Skeletal muscle tissue (tissue), 4 donors: ENCODE data around the gene NRXN3. TPM values are rescaled to one million over a fixed set of nuclear protein-coding genes. Genes with fewer than 3 reads are reported as not detected.

Experiments used
- H3K27ac ChIP-seq: one replicate; pipeline ENCODE4 v1.7.0; 2013; ENCODE audit warnings: mild to moderate bottlenecking, low read depth, low read length, inconsistent platforms
- H3K27me3 ChIP-seq, 3 donors: one replicate each; pipeline ENCODE4 v1.7.0; 2013; ENCODE audit warnings: low read length in 3 of 3; ENCODE audit not compliant: control insufficient read depth in 3 of 3, insufficient read depth in 3 of 3
- H3K36me3 ChIP-seq, 3 donors: one replicate each; pipeline ENCODE4 v1.7.0; 2013; ENCODE audit warnings: low read length in 3 of 3; ENCODE audit not compliant: control insufficient read depth in 3 of 3, insufficient read depth in 3 of 3
- H3K4me1 ChIP-seq, 3 donors: one replicate each; pipeline ENCODE4 v1.7.0; 2013; ENCODE audit warnings: low read length in 3 of 3, mild to moderate bottlenecking in 3 of 3; ENCODE audit not compliant: control insufficient read depth in 3 of 3, insufficient read depth in 3 of 3
- H3K4me3 ChIP-seq, 3 donors: one replicate each; pipeline ENCODE4 v1.7.0; 2013; ENCODE audit warnings: low read length in 3 of 3
- H3K9ac ChIP-seq, 3 donors: one replicate each; pipeline ENCODE4 v1.7.0; 2013; ENCODE audit warnings: low read length in 3 of 3, mild to moderate bottlenecking in 3 of 3, moderate library complexity in 2 of 3, low read depth in 1 of 3
- H3K9me3 ChIP-seq, 3 donors: one replicate each; pipeline ENCODE4 v1.7.0; 2013; ENCODE audit warnings: low read length in 3 of 3; ENCODE audit not compliant: control insufficient read depth in 3 of 3
- total RNA-seq: library from RNA; depleted of rRNA; stranded (reverse); fragments of >200 nt; gene quantifications from one replicate; pipeline ENCODE4 v1.2.3, GENCODE V29; 2014
- donor health status: Osteomylitis.

Gene NRXN3
- total RNA-seq, 1 donor from 2014 or later = 0.52 TPM

- Histone ChIP-seq H3K9ac (no peak overlapping the region), H3K36me3 (no peaks in the 10 kb centered on the region), H3K27ac (no peak overlapping the region), H3K9me3 (no peaks in the 10 kb centered on the region), H3K4me1 (no peaks in the 10 kb centered on the region), H3K4me3 (no peak overlapping the region), H3K27me3 (no peaks in the 10 kb centered on the region)
These were observed 1154.9 kb downstream of the NRXN3 start for GRCh38 chr14:79325071-79325470.

- H3K27ac ChIP-seq = no peak overlapping the region
- no peaks in the 10 kb centered on the region for H3K27me3 ChIP-seq
- no peaks in the 10 kb centered on the region for H3K4me1 ChIP-seq
- no peaks in the 10 kb centered on the region for H3K9me3 ChIP-seq
- no peak overlapping the region for H3K4me3 ChIP-seq
- no peaks in the 10 kb centered on the region for H3K36me3 ChIP-seq
- H3K9ac ChIP-seq = no peak overlapping the region
These were observed 1155.4 kb downstream of the NRXN3 start for GRCh38 chr14:79325557-79325956.

- Histone ChIP-seq H3K36me3 (no peaks in the 10 kb centered on the region), H3K4me3 (no peak overlapping the region), H3K27ac (no peak overlapping the region), H3K9ac (no peak overlapping the region), H3K9me3 (no peaks in the 10 kb centered on the region), H3K4me1 (no peaks in the 10 kb centered on the region), H3K27me3 (no peaks in the 10 kb centered on the region)
These were observed 1158.7 kb downstream of the NRXN3 start for GRCh38 chr14:79328863-79329262.

GRCh38 chr14:79331830-79332229 lies 1161.7 kb downstream of the NRXN3 start:
- no peak overlapping the region for H3K4me3 ChIP-seq
- H3K27me3 ChIP-seq = no peaks in the 10 kb centered on the region
- no peaks in the 10 kb centered on the region for H3K4me1 ChIP-seq
- no peak overlapping the region for H3K27ac ChIP-seq
- no peaks in the 10 kb centered on the region for H3K9me3 ChIP-seq
- no peak overlapping the region for H3K9ac ChIP-seq
- no peaks in the 10 kb centered on the region for H3K36me3 ChIP-seq

- Histone ChIP-seq H3K9ac (no peak overlapping the region), H3K36me3 (no peaks in the 10 kb centered on the region), H3K4me3 (no peak overlapping the region), H3K4me1 (no peaks in the 10 kb centered on the region), H3K9me3 (no peaks in the 10 kb centered on the region), H3K27ac (no peak overlapping the region), H3K27me3 (no peaks in the 10 kb centered on the region)
These were observed 1162.5 kb downstream of the NRXN3 start for GRCh38 chr14:79332504-79333197.

- no peak overlapping the region for H3K27ac ChIP-seq
- H3K4me1 ChIP-seq = no peaks in the 10 kb centered on the region
- H3K9me3 ChIP-seq = no peaks in the 10 kb centered on the region
- no peaks in the 10 kb centered on the region for H3K36me3 ChIP-seq
- H3K9ac ChIP-seq = no peak overlapping the region
- H3K27me3 ChIP-seq = no peaks in the 10 kb centered on the region
- no peak overlapping the region for H3K4me3 ChIP-seq
These were observed 1163.0 kb downstream of the NRXN3 start for GRCh38 chr14:79333198-79333546.

GRCh38 chr14:79334272-79334671 lies 1164.1 kb downstream of the NRXN3 start:
- Histone ChIP-seq H3K27ac (no peak overlapping the region), H3K4me1 (no peaks in the 10 kb centered on the region), H3K36me3 (no peaks in the 10 kb centered on the region), H3K4me3 (no peak overlapping the region), H3K27me3 (no peaks in the 10 kb centered on the region), H3K9me3 (no peaks in the 10 kb centered on the region), H3K9ac (no peak overlapping the region)

GRCh38 chr14:79337761-79338160 lies 1167.6 kb downstream of the NRXN3 start:
- Histone ChIP-seq H3K36me3 (no peaks in the 10 kb centered on the region), H3K4me3 (no peak overlapping the region), H3K4me1 (no peaks in the 10 kb centered on the region), H3K27ac (no peak overlapping the region), H3K27me3 (no peaks in the 10 kb centered on the region), H3K9ac (no peak overlapping the region), H3K9me3 (no peaks in the 10 kb centered on the region)

- H3K9ac ChIP-seq = no peak overlapping the region
- no peak overlapping the region for H3K27ac ChIP-seq
- no peak overlapping the region for H3K4me3 ChIP-seq
- H3K27me3 ChIP-seq = no peaks in the 10 kb centered on the region
- no peaks in the 10 kb centered on the region for H3K36me3 ChIP-seq
- H3K4me1 ChIP-seq = no peaks in the 10 kb centered on the region
- no peaks in the 10 kb centered on the region for H3K9me3 ChIP-seq
These were observed 1172.8 kb downstream of the NRXN3 start for GRCh38 chr14:79342942-79343341.

GRCh38 chr14:79351011-79351410 lies 1180.8 kb downstream of the NRXN3 start:
- no peaks in the 10 kb centered on the region for H3K36me3 ChIP-seq
- H3K4me1 ChIP-seq = no peaks in the 10 kb centered on the region
- H3K4me3 ChIP-seq = no peak overlapping the region
- H3K27me3 ChIP-seq = no peaks in the 10 kb centered on the region
- H3K9me3 ChIP-seq = no peaks in the 10 kb centered on the region
- no peak overlapping the region for H3K9ac ChIP-seq
- H3K27ac ChIP-seq = no peak overlapping the region
